SK-N-MC (cell line): ENCODE data around the gene AKT1.

Experiments used
- EZH2 ChIP-seq: fragments of 200-600 bp; sonication (generic); IDR thresholded peaks from one replicate; pipeline ENCODE4 v1.6.1; 2017; ENCODE audit warnings: antibody characterized with exemption
- FOXP2 ChIP-seq: optimal IDR thresholded peaks from 2 replicates; pipeline ENCODE3; 2011; ENCODE audit warnings: mild to moderate bottlenecking, moderate library complexity; ENCODE audit not compliant: insufficient read depth; ENCODE audit errors: extremely low read length, control extremely low read depth
- POLR2AphosphoS5 ChIP-seq: IDR thresholded peaks from 2 replicates; pipeline ENCODE4 v1.6.1; 2012; ENCODE audit warnings: mild to moderate bottlenecking, low read depth, low read length, borderline replicate concordance

DNA sequence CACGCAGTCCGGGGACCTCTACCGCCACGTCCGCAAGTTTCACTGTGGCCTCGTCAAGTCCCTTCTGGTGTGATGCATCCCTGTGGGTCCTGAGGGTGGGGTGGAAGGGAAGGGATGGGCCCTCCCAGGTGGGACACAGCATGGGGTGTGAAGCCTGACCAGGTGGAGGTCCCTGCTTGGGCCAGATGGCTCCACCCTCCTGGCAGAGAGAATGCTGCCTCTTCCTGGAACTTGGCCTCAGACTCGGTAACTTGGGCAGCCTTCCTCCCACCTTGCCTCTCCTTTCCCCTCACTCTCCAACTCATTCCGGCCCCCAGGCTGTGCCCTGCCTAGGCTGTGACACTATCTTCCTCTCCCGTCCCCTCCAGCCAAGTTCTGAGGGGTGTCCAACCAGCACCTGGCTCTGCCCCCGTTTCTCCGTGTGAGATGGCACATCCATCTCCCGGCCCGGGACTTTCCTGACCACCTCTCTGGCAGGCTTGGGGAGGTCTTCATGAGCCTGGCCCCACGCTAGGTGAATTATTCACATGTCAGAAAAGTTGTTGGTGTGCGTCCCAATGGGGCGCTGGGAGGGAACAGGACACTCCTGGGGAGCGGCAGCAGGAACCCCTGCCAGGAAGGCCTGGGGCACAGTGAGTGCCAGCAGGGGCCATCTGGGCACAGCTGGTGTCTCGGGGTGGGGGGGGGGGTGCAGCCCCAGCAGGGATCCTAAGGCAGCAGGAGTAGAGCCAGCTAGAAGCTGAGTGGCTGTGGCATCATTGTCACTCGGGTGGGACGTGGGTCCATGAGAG lies 7.0 kb upstream of the AKT1 start:
- TF ChIP-seq EZH2, result no peak
- TF ChIP-seq POLR2AphosphoS5, result no peak
- TF ChIP-seq FOXP2, result no peak
